Stomach (tissue), 4 donors: ENCODE results near the gene KDM2B.

Experiments used
- CTCF ChIP-seq, 7 experiments: fragments of 450-650 bp in 4 of 7; fragments of 200-600 bp in 3 of 7; sonication (generic) in 3 of 7; IDR thresholded peaks; one replicate each; pipeline ENCODE4 v1.5.1; 2016 to 2019; ENCODE audit warnings: antibody characterized with exemption in 7 of 7, control low read depth in 2 of 7, mild to moderate bottlenecking in 1 of 7
- EP300 ChIP-seq: sonication (generic); formaldehyde crosslinking; IDR thresholded peaks from one replicate; pipeline ENCODE4 v1.6.1; 2017; ENCODE audit warnings: antibody characterized with exemption

DNA sequence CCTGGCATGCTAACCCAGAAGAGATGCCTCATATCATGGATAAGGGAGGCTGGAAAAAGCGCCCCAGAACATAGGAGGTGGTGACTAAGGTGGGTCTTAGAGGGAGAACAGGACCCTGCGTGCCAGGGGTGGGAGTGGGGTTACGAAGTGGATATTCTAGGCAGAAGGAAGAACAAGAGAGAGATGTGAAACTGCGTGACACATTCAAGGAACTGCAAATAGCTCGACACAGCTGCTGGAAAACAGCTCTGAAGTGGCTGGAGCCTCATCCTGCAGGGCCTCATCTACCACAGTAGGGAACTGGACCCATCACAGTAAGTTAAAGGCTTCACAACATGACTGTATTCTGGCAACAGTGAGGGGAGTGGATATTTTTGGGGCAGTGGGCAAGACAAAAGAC lies 119.8 kb downstream of the KDM2B start:
- TF ChIP-seq CTCF (IDR thresholded peaks at IDR 0.05) (no peak), EP300 (no peak)
